ENCODE measurements around the gene LAMA4.

DNA sequence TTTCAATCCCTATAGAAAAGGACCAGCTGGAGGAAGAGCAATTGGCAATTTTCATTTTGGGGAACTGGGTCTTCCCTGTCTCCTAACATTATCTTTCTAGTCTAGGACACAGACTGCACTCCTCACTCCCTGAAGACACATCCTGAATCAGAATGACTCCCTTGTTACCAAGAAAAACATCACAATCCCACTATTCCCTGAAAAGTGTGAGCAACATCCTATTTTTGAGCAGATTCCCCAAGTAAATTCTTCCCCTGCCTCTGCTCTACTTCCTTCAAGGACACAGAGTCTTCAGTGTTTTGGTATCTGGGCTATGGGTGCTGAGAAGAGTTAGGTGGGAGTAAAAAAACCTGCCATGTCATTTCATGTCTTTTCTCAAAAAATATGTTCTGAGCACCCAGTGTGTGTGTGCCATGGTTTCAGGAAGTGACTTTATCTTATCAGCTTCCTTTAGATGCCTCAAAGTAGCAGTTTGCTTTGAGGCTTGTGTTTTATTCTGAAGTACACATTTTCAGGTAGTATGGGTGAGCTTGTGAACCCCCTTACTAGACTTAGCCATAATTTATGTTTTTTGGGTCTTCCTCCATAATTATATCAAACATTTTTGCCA lies 12.4 kb downstream of the LAMA4 start:
- TF ChIP-seq HDAC2 (CRISPR knock-in tag; IDR thresholded peaks at IDR 0.05) (no peak), RFX5 (IDR thresholded peaks at IDR 0.05; ENCODE audit: low read depth, low read length) (no peak), CBX2 (IDR thresholded peaks at IDR 0.05; ENCODE audit: low read depth, low read length) (no peak), CBX2 (CRISPR knock-in tag; IDR thresholded peaks at IDR 0.05; ENCODE audit: low read depth) (no peak), GLI4 (CRISPR knock-in tag; IDR thresholded peaks at IDR 0.05; ENCODE audit: borderline replicate concordance) (no peak), NFATC3 (CRISPR knock-in tag; IDR thresholded peaks at IDR 0.05) (no peak), ZNF44 (CRISPR knock-in tag; IDR thresholded peaks at IDR 0.05) (no peak), ZNF432 (CRISPR knock-in tag; IDR thresholded peaks at IDR 0.05; ENCODE audit: borderline replicate concordance) (no peak)
- TF ChIP-seq, protein P1, sequence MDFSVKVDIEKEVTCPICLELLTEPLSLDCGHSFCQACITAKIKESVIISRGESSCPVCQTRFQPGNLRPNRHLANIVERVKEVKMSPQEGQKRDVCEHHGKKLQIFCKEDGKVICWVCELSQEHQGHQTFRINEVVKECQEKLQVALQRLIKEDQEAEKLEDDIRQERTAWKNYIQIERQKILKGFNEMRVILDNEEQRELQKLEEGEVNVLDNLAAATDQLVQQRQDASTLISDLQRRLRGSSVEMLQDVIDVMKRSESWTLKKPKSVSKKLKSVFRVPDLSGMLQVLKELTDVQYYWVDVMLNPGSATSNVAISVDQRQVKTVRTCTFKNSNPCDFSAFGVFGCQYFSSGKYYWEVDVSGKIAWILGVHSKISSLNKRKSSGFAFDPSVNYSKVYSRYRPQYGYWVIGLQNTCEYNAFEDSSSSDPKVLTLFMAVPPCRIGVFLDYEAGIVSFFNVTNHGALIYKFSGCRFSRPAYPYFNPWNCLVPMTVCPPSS (IDR thresholded peaks at IDR 0.05), result no peak
- TF ChIP-seq, protein P2, sequence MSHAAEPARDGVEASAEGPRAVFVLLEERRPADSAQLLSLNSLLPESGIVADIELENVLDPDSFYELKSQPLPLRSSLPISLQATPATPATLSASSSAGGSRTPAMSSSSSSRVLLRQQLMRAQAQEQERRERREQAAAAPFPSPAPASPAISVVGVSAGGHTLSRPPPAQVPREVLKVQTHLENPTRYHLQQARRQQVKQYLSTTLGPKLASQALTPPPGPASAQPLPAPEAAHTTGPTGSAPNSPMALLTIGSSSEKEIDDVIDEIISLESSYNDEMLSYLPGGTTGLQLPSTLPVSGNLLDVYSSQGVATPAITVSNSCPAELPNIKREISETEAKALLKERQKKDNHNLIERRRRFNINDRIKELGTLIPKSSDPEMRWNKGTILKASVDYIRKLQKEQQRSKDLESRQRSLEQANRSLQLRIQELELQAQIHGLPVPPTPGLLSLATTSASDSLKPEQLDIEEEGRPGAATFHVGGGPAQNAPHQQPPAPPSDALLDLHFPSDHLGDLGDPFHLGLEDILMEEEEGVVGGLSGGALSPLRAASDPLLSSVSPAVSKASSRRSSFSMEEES (CRISPR knock-in tag; IDR thresholded peaks at IDR 0.05), result no peak
- TF ChIP-seq, protein P3, sequence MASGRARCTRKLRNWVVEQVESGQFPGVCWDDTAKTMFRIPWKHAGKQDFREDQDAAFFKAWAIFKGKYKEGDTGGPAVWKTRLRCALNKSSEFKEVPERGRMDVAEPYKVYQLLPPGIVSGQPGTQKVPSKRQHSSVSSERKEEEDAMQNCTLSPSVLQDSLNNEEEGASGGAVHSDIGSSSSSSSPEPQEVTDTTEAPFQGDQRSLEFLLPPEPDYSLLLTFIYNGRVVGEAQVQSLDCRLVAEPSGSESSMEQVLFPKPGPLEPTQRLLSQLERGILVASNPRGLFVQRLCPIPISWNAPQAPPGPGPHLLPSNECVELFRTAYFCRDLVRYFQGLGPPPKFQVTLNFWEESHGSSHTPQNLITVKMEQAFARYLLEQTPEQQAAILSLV (CRISPR knock-in tag; IDR thresholded peaks at IDR 0.05; ENCODE audit: borderline replicate concordance), result no peak
